ENCODE results near the gene DSN1.
"Not testable (repeated sequence)": the region's sequence is repeated elsewhere in the genome, so short reads cannot be mapped to it uniquely, and the experiment has no call there.

DSN1 gene

GRCh38 chr20:36773597-36774390 lies at the start of gene DSN1:
DSN1 (minus strand) TSS chr20:36773763; CDS start chr20:36771458, 2,305 bp downstream.
- peak; percentile 89 for DNase-seq (ENCODE audit: low spot score)

- DNase-seq (ENCODE audit: low spot score) = no peak
Observed at GRCh38 chr20:36823121-36823520, 49.6 kb upstream of the DSN1 start.

GRCh38 chr20:36821964-36822437 lies 48.4 kb upstream of the DSN1 start:
- DNase-seq (ENCODE audit: low spot score) = peak; percentile 79

- DNase-seq (ENCODE audit: low spot score) = no peak
Observed at GRCh38 chr20:36820928-36821327, 47.4 kb upstream of the DSN1 start.

- no peak for DNase-seq (ENCODE audit: low spot score)
Observed at GRCh38 chr20:36820073-36820472, 46.5 kb upstream of the DSN1 start.

- no peak for DNase-seq (ENCODE audit: low spot score)
Observed at GRCh38 chr20:36819659-36820058, 46.1 kb upstream of the DSN1 start.

GRCh38 chr20:36818861-36819260 lies 45.3 kb upstream of the DSN1 start:
- DNase-seq (ENCODE audit: low spot score) = no peak

GRCh38 chr20:36818185-36818584 lies 44.6 kb upstream of the DSN1 start:
- no peak for DNase-seq (ENCODE audit: low spot score)

GRCh38 chr20:36817496-36817895 lies 43.9 kb upstream of the DSN1 start:
- DNase-seq (ENCODE audit: low spot score) = no peak

- DNase-seq (ENCODE audit: low spot score) = no peak
Observed at GRCh38 chr20:36815454-36816091, 42.0 kb upstream of the DSN1 start.

- no peak for DNase-seq (ENCODE audit: low spot score)
Observed at GRCh38 chr20:36812594-36813463, 39.3 kb upstream of the DSN1 start.

- DNase-seq (ENCODE audit: low spot score) = no peak
Observed at GRCh38 chr20:36808317-36809257, 35.0 kb upstream of the DSN1 start.

- DNase-seq (ENCODE audit: low spot score) = no peak
Observed at GRCh38 chr20:36806049-36806448, 32.5 kb upstream of the DSN1 start.

- DNase-seq (ENCODE audit: low spot score) = no peak
Observed at GRCh38 chr20:36805396-36805795, 31.8 kb upstream of the DSN1 start.

GRCh38 chr20:36804425-36804824 lies 30.9 kb upstream of the DSN1 start:
- no peak for DNase-seq (ENCODE audit: low spot score)

GRCh38 chr20:36802326-36803222 lies 29.0 kb upstream of the DSN1 start:
- no peak for DNase-seq (ENCODE audit: low spot score)

- no peak for DNase-seq (ENCODE audit: low spot score)
Observed at GRCh38 chr20:36800410-36800809, 26.8 kb upstream of the DSN1 start.

GRCh38 chr20:36799313-36799712 lies 25.8 kb upstream of the DSN1 start:
- DNase-seq (ENCODE audit: low spot score) = not testable (repeated sequence)

GRCh38 chr20:36796875-36797274 lies 23.3 kb upstream of the DSN1 start:
- DNase-seq (ENCODE audit: low spot score) = no peak

- no peak for DNase-seq (ENCODE audit: low spot score)
Observed at GRCh38 chr20:36796117-36796516, 22.6 kb upstream of the DSN1 start.

Measured in putamen (tissue), 1 donor.